SK-N-SH treated with all-trans-retinoic acid at 6 μM for 48 hours (cell line): ENCODE measurements around the gene CEP192.

Source experiments
- ATAC-seq: fragments of 200-7000 bp; cut with Tn5 transposase; 3 replicates; pipeline ENCODE4 v1.9.1; 2020; ENCODE audit warnings: mild to moderate bottlenecking, moderate library complexity
- ARNTL ChIP-seq: fragments of 450-650 bp; formaldehyde crosslinking; IDR thresholded peaks from 2 replicates; pipeline ENCODE4 v1.5.0; 2020; ENCODE audit warnings: low read depth, mild to moderate bottlenecking, moderate library complexity, borderline replicate concordance
- BACH2 ChIP-seq: fragments of 250-450 bp; sonication (Bioruptor Pico); IDR thresholded peaks from 2 replicates; pipeline ENCODE4 v1.9.0; 2021; ENCODE audit warnings: mild to moderate bottlenecking, borderline replicate concordance
- CSDC2 ChIP-seq: fragments of 250-450 bp; sonication (Bioruptor Pico); IDR thresholded peaks from 2 replicates; pipeline ENCODE4 v1.5.0; 2020; ENCODE audit warnings: mild to moderate bottlenecking, moderate library complexity
- ESRRG ChIP-seq: fragments of 250-450 bp; sonication (Bioruptor Pico); IDR thresholded peaks from 2 replicates; pipeline ENCODE4 v1.6.1; 2021; ENCODE audit warnings: mild to moderate bottlenecking
- GLIS3 ChIP-seq: fragments of 250-450 bp; sonication (Bioruptor Pico); IDR thresholded peaks from 2 replicates; pipeline ENCODE4 v1.5.0; 2020; ENCODE audit warnings: mild to moderate bottlenecking, moderate library complexity
- OSR1 ChIP-seq: fragments of 250-450 bp; sonication (Bioruptor Pico); IDR thresholded peaks from 2 replicates; pipeline ENCODE4 v1.8.0; 2022; ENCODE audit warnings: moderate library complexity, mild to moderate bottlenecking, inconsistent platforms
- PPARA ChIP-seq: fragments of 250-450 bp; sonication (Bioruptor Pico); IDR thresholded peaks from 2 replicates; pipeline ENCODE4 v1.5.0; 2020; ENCODE audit warnings: mild to moderate bottlenecking, borderline replicate concordance
- TCF4 ChIP-seq: fragments of 250-450 bp; sonication (Bioruptor Pico); IDR thresholded peaks from 2 replicates; pipeline ENCODE4 v1.8.0; 2021; ENCODE audit warnings: mild to moderate bottlenecking, moderate library complexity, borderline replicate concordance
- TOX ChIP-seq: fragments of 250-450 bp; sonication (Bioruptor Pico); IDR thresholded peaks from 2 replicates; pipeline ENCODE4 v1.8.0; 2021; ENCODE audit warnings: mild to moderate bottlenecking, moderate library complexity, borderline replicate concordance
- ZC3H10 ChIP-seq: fragments of 250-450 bp; sonication (Bioruptor Pico); IDR thresholded peaks from 2 replicates; pipeline ENCODE4 v1.5.1; 2021; ENCODE audit warnings: mild to moderate bottlenecking, moderate library complexity
- ZFP3 ChIP-seq: fragments of 250-450 bp; sonication (Bioruptor Pico); IDR thresholded peaks from 2 replicates; pipeline ENCODE4 v1.5.0; 2020; ENCODE audit warnings: mild to moderate bottlenecking, moderate library complexity
- ZFP30 ChIP-seq: fragments of 450-650 bp; formaldehyde crosslinking; IDR thresholded peaks from 2 replicates; pipeline ENCODE4 v1.5.0; 2022; ENCODE audit warnings: mild to moderate bottlenecking, moderate library complexity
- ZNF565 ChIP-seq: fragments of 450-650 bp; formaldehyde crosslinking; conservative IDR thresholded peaks from 2 replicates; pipeline ENCODE4 v1.5.0; 2020; ENCODE audit warnings: low read depth, mild to moderate bottlenecking, moderate library complexity
- ZNF8 ChIP-seq: fragments of 450-650 bp; formaldehyde crosslinking; IDR thresholded peaks from 2 replicates; pipeline ENCODE4 v1.5.0; 2020; ENCODE audit warnings: mild to moderate bottlenecking, moderate library complexity
- TF ChIP-seq, protein P1 (sequence below): fragments of 250-450 bp; sonication (Bioruptor Pico); IDR thresholded peaks from 2 replicates; pipeline ENCODE4 v1.5.1; 2020; ENCODE audit warnings: low read depth, mild to moderate bottlenecking, moderate library complexity
- TF ChIP-seq, protein P2 (sequence below): fragments of 250-450 bp; sonication (Bioruptor Pico); IDR thresholded peaks from 2 replicates; pipeline ENCODE4 v1.8.0; 2020; ENCODE audit warnings: mild to moderate bottlenecking, moderate library complexity, borderline replicate concordance
- TF ChIP-seq, protein P3 (sequence below): fragments of 250-450 bp; sonication (Bioruptor Pico); IDR thresholded peaks from 2 replicates; pipeline ENCODE4 v1.5.0; 2020; ENCODE audit warnings: mild to moderate bottlenecking, moderate library complexity
- TF ChIP-seq, protein P4 (sequence below): fragments of 250-450 bp; sonication (Bioruptor Pico); IDR thresholded peaks from 2 replicates; pipeline ENCODE4 v1.8.0; 2021; ENCODE audit warnings: low read depth, mild to moderate bottlenecking, moderate library complexity, borderline replicate concordance
- TF ChIP-seq, protein P5 (sequence below): fragments of 250-450 bp; sonication (Bioruptor Pico); IDR thresholded peaks from 2 replicates; pipeline ENCODE4 v1.5.1; 2021; ENCODE audit warnings: mild to moderate bottlenecking, moderate library complexity

Gene CEP192

DNA sequence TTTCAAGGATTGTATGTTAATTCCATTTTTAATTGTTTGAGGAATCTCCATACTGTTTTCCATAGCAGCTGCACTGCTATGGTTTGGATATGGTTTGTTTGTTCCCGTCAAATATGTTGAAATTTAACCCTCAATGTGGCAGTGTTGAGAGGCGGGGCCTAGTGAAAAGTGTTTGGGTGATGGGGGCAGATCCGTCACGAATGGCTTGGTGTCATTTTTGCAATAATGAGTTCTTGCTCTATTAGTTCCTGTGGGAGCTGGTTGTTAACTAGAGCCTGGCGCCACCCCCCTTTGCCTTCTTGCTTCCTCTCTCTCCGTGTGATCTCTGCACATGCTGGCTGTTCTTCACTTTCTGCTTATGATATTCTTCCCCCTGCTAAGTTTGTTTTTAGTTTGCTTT lies 156.0 kb downstream of the CEP192 start:
- no peak for ATAC-seq
- TF ChIP-seq ARNTL (CRISPR knock-in tag): no peak
- TF ChIP-seq BACH2 (CRISPR knock-in tag): no peak
- TF ChIP-seq, protein P1, sequence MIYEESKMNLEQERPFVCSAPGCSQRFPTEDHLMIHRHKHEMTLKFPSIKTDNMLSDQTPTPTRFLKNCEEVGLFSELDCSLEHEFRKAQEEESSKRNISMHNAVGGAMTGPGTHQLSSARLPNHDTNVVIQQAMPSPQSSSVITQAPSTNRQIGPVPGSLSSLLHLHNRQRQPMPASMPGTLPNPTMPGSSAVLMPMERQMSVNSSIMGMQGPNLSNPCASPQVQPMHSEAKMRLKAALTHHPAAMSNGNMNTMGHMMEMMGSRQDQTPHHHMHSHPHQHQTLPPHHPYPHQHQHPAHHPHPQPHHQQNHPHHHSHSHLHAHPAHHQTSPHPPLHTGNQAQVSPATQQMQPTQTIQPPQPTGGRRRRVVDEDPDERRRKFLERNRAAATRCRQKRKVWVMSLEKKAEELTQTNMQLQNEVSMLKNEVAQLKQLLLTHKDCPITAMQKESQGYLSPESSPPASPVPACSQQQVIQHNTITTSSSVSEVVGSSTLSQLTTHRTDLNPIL (CRISPR knock-in tag): no peak
- no peak for TF ChIP-seq OSR1
- no peak for TF ChIP-seq TOX (CRISPR knock-in tag)
- TF ChIP-seq CSDC2 (CRISPR knock-in tag): no peak
- no peak for TF ChIP-seq ZFP3 (CRISPR knock-in tag)
- TF ChIP-seq ESRRG (CRISPR knock-in tag): no peak
- no peak for TF ChIP-seq ZFP30
- TF ChIP-seq PPARA (CRISPR knock-in tag): no peak
- TF ChIP-seq GLIS3 (CRISPR knock-in tag): no peak
- TF ChIP-seq, all 23 proteins: peak for 0

DNA sequence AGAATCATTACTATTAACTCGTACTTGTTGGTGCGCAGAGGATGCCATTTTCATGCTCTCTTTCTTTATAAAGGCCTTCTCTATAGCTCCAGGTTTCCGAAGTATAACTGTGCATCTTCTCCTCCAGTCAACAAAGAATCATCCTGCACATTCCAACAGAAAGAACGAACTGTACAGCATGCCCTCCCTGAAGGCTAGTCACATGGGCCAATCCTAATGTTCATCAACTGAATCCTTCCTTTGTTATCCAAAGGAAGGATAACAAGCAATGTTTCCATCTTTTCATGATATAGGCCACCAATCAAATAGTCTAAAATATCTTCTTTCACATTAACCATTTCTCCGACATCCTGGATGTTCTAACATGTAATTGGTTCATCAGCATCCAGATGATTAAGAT lies 160.5 kb downstream of the CEP192 start:
- no peak for ATAC-seq
- TF ChIP-seq TCF4 (CRISPR knock-in tag) (no peak), ZC3H10 (no peak), BACH2 (CRISPR knock-in tag) (no peak), ZFP3 (CRISPR knock-in tag) (no peak), OSR1 (no peak), TOX (CRISPR knock-in tag) (no peak), ZNF8 (CRISPR knock-in tag) (no peak)
- TF ChIP-seq, protein P1 (CRISPR knock-in tag): no peak
- TF ChIP-seq, protein P2, sequence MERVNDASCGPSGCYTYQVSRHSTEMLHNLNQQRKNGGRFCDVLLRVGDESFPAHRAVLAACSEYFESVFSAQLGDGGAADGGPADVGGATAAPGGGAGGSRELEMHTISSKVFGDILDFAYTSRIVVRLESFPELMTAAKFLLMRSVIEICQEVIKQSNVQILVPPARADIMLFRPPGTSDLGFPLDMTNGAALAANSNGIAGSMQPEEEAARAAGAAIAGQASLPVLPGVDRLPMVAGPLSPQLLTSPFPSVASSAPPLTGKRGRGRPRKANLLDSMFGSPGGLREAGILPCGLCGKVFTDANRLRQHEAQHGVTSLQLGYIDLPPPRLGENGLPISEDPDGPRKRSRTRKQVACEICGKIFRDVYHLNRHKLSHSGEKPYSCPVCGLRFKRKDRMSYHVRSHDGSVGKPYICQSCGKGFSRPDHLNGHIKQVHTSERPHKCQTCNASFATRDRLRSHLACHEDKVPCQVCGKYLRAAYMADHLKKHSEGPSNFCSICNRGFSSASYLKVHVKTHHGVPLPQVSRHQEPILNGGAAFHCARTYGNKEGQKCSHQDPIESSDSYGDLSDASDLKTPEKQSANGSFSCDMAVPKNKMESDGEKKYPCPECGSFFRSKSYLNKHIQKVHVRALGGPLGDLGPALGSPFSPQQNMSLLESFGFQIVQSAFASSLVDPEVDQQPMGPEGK (CRISPR knock-in tag): no peak

DNA sequence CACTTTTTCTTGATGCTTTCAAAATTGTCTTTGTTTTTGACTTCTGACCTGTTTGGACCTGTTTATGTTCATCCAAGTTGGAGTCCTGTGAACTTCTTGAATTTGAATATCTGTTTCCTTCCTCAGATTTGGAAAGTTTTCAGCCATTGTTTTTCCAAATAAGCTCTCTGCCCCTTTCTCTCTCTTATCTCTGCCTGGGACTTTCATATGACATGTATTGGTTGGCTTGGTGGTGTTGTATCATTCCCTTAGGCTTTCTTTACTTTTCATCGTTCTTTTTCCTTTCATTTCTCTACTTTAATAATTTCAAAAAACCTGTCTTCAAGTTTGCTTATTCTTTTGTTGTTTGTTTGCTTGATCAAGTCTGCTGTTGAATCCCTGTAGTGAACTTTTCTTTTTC lies 167.3 kb downstream of the CEP192 start:
- TF ChIP-seq, protein P3, sequence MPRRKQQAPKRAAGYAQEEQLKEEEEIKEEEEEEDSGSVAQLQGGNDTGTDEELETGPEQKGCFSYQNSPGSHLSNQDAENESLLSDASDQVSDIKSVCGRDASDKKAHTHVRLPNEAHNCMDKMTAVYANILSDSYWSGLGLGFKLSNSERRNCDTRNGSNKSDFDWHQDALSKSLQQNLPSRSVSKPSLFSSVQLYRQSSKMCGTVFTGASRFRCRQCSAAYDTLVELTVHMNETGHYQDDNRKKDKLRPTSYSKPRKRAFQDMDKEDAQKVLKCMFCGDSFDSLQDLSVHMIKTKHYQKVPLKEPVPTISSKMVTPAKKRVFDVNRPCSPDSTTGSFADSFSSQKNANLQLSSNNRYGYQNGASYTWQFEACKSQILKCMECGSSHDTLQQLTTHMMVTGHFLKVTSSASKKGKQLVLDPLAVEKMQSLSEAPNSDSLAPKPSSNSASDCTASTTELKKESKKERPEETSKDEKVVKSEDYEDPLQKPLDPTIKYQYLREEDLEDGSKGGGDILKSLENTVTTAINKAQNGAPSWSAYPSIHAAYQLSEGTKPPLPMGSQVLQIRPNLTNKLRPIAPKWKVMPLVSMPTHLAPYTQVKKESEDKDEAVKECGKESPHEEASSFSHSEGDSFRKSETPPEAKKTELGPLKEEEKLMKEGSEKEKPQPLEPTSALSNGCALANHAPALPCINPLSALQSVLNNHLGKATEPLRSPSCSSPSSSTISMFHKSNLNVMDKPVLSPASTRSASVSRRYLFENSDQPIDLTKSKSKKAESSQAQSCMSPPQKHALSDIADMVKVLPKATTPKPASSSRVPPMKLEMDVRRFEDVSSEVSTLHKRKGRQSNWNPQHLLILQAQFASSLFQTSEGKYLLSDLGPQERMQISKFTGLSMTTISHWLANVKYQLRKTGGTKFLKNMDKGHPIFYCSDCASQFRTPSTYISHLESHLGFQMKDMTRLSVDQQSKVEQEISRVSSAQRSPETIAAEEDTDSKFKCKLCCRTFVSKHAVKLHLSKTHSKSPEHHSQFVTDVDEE (CRISPR knock-in tag): no peak
- TF ChIP-seq ZC3H10: no peak
- no peak for TF ChIP-seq ZNF565 (CRISPR knock-in tag)
- TF ChIP-seq ZNF8 (CRISPR knock-in tag): no peak
- no peak for ATAC-seq

DNA sequence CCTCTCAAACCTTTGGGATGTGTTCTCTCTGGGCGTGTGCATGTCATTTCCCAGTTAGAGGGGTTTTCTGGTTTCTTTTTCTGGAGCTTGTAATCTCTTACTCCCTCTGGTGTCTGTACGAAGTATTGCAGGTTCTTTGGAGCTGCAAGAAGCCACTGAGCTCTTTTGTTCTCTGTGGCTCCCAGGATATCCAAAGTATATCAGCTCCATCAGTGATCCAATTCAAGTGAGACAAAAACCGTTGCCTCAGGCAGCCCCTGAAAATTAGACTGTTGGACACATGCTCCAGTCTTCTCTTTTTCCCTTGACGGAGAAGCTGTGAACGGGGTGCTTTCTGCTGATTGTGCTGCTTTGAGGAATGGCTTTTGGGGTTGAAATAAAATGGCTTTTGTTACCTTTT lies 168.4 kb downstream of the CEP192 start:
- peak; percentile 83 for ATAC-seq
- TF ChIP-seq TOX (CRISPR knock-in tag): no peak
- TF ChIP-seq, protein P4, sequence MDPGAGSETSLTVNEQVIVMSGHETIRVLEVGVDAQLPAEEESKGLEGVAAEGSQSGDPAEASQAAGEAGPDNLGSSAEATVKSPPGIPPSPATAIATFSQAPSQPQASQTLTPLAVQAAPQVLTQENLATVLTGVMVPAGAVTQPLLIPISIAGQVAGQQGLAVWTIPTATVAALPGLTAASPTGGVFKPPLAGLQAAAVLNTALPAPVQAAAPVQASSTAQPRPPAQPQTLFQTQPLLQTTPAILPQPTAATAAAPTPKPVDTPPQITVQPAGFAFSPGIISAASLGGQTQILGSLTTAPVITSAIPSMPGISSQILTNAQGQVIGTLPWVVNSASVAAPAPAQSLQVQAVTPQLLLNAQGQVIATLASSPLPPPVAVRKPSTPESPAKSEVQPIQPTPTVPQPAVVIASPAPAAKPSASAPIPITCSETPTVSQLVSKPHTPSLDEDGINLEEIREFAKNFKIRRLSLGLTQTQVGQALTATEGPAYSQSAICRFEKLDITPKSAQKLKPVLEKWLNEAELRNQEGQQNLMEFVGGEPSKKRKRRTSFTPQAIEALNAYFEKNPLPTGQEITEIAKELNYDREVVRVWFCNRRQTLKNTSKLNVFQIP (CRISPR knock-in tag): no peak
- TF ChIP-seq, protein P3 (CRISPR knock-in tag): no peak
- no peak for TF ChIP-seq ZC3H10
- no peak for TF ChIP-seq ZNF565 (CRISPR knock-in tag)
- TF ChIP-seq PPARA (CRISPR knock-in tag): no peak
- no peak for TF ChIP-seq ARNTL (CRISPR knock-in tag)
- TF ChIP-seq ZFP30: no peak
- no peak for TF ChIP-seq ZNF8 (CRISPR knock-in tag)
- TF ChIP-seq, protein P1 (CRISPR knock-in tag): no peak
- TF ChIP-seq ZFP3 (CRISPR knock-in tag): no peak
- TF ChIP-seq, protein P5, sequence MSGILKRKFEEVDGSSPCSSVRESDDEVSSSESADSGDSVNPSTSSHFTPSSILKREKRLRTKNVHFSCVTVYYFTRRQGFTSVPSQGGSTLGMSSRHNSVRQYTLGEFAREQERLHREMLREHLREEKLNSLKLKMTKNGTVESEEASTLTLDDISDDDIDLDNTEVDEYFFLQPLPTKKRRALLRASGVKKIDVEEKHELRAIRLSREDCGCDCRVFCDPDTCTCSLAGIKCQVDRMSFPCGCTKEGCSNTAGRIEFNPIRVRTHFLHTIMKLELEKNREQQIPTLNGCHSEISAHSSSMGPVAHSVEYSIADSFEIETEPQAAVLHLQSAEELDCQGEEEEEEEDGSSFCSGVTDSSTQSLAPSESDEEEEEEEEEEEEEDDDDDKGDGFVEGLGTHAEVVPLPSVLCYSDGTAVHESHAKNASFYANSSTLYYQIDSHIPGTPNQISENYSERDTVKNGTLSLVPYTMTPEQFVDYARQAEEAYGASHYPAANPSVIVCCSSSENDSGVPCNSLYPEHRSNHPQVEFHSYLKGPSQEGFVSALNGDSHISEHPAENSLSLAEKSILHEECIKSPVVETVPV (CRISPR knock-in tag): no peak
- TF ChIP-seq OSR1: no peak
